GM12892 (cell line): ENCODE measurements around the gene CHST11.
A peak's percentile ranks its signal among the peaks of the same experiment; 100 is the strongest.

ENCODE experiments used
- DNase-seq: peaks from one replicate; pipeline ENCODE4 v3.0.0; 2011; ENCODE audit not compliant: insufficient read length
- FAIRE-seq: peaks from 2 replicates; lab custom pipeline; 2011; peaks lifted over from hg19 to GRCh38; lab: Jason Lieb, UNC
- POLR2A ChIP-seq: IDR thresholded peaks from 2 replicates; pipeline ENCODE4 v1.6.1; 2011; ENCODE audit warnings: low read depth, low read length, control low read depth
- POLR2AphosphoS5 ChIP-seq: IDR thresholded peaks from 2 replicates; pipeline ENCODE4 v1.6.1; 2011; ENCODE audit warnings: low read depth, low read length, control low read depth
- TAF1 ChIP-seq: IDR thresholded peaks from 2 replicates; pipeline ENCODE4 v1.6.1; 2011; ENCODE audit warnings: low read depth, mild to moderate bottlenecking, control low read depth, low read length, borderline replicate concordance

Gene CHST11

DNA sequence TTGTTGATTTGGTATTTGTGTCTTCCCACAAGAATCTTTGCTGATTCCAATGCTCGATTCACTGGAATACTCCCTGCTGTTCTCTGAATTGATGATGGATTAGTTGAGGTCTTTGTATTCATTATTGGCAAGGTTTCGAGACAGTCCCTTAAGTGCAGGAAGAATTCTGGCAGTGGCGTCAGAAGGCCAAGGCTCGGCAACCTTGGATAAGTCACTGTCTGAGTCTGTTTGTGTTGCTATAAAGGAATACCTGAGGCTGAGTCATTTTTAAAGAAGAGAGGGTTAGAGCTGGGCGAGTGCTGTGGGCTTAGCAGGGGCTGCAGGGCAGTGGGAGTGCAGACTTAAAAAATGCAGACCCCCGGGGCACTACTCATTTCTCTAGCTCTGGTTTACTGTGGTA lies 56.9 kb downstream of the CHST11 start:
- no peak for FAIRE-seq
- DNase-seq: no peak
- TF ChIP-seq POLR2A: no peak
- TF ChIP-seq TAF1: no peak
- no peak for TF ChIP-seq POLR2AphosphoS5

DNA sequence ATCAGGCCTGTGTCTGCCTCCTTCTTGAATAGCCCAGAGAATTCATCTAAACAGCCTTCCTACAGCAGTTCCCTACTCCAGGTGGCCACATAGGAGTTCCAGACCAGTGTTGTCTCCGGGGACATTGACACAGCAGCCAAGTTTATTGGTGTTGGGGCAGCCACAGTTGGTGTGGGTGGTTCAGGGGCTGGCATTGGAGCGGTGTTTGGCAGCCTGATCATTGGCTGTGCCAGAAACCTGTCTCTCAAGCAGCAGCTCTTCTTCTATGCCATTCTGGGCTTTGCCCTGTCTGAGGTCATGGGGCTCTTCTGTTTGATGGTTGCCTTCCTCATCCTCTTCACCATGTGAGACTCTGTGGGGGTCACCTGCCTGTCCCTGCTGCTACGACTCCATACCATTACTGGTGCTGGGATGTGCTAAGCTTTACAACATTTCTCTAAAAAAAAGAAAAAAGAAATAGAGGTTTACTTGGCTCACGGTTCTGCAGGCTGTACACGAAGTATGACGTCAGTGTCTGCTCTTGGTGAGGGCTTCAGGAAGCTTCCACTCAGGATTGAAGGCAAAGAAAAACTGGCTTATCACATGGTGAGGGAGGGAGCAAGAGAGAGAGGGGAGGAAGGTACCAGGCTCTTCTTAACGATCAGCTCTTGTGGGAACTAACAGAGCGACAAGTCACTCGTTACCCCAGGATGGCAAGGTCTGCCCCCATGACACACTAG lies 57.5 kb downstream of the CHST11 start:
- FAIRE-seq (no peak), DNase-seq (no peak)
- TF ChIP-seq POLR2AphosphoS5 (no peak), TAF1 (no peak), POLR2A (no peak)

DNA sequence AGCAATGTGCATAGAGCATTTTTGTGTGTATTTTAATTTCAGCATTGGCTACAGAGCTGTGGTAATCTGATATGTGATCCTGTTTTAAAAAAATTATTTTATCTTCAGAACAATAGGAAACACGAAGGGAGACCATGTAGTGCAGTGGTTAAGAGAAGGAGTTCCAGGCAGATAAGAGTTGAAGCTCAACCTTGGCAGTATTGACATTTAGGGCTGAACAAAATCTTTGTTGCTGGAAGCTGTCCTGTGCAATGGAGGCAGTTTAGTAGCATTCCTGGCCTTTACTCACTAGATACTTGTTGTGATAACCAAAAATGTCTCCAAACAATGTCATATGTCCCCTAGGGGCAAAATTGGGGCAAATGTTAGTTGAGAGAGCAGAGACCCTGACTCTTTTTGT lies 59.2 kb downstream of the CHST11 start:
- no peak for DNase-seq
- FAIRE-seq: no peak
- TF ChIP-seq POLR2A (no peak), TAF1 (no peak), POLR2AphosphoS5 (no peak)

DNA sequence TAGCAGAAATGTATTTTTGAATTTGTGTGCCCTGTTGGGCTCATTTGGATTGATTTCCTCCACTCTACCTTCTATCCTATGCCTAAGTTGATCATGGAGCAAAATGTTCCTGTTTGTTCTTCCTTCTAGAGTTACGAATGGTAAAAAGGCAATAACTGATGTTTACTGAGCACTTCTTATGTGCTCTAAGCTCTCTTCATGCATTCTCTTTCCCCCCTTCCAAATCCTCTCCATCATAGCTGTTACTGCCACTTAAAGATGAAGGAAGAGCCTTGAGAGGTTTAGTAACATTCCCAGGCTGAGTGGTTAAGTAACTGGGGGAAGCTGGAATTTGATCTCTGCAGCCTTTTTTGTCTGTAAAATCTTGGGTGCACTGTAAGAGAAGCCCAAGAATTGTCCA lies 60.1 kb downstream of the CHST11 start:
- DNase-seq (no peak), FAIRE-seq (no peak)

DNA sequence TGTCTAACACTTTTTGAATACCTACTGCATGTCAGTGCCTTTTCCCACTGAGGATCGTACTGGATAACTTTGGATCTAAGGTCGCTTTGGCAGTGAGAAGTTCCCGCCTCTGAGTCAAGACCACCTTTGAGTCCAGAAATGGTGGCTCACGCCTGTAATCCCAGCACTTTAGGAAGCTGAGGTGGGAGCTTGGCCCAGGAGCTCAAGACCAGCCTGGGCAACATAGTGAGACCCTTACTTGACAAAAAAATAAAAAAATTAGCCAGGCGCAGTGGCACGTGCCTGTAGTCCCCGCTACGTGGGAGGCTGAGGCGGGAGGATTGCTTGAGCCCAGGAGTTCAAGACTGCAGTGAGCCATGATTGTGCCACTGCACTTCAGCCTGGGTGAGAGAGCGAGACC lies 61.1 kb downstream of the CHST11 start:
- FAIRE-seq (no peak), DNase-seq (no peak)
- TF ChIP-seq POLR2AphosphoS5 (no peak), TAF1 (no peak), POLR2A (no peak)

More for the DNA sequence above, 60.1 kb downstream of the CHST11 start:
- TF ChIP-seq TAF1 (no peak), POLR2AphosphoS5 (no peak), POLR2A (no peak)

DNA sequence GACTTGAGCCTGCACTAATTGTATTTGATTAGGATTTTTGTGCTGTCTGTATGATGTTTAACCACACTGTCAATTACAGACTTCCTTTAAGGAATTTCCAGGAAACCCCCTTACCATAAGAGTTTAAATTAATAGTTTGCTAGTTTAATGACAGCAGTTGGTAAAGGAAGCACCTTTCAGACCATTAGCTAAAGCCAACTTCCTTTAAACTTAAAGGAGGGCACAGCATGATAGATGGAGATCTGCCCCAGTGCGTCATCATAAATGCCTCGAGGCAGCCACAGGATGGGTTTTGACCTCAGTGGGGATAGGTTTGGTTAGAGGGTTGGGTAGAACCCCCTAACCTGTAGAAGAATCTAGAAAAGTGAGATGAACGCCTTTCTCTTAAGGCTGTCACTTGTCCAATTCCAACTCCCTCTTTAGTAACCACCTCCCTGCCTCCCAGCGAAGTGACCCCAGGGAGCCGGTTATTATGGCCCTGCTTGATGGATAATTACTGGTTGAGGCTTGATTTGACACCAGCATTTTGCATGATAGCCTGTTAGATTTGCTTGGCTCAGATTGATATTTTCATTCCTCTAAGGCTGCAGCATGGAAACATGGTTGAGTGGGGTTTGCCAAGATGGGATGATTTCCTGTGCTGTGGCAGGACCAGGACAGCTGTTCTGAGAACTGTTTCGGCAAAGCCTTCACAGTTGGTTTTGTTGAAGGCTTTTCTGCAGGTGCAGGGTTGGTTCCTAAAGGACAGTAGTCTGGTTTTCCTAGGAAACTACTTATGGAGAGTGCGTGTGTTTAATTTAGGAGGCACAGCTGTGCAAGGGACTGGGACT lies 62.7 kb downstream of the CHST11 start:
- TF ChIP-seq POLR2AphosphoS5 (no peak), TAF1 (no peak), POLR2A (no peak)
- DNase-seq: no peak
- no peak for FAIRE-seq

DNA sequence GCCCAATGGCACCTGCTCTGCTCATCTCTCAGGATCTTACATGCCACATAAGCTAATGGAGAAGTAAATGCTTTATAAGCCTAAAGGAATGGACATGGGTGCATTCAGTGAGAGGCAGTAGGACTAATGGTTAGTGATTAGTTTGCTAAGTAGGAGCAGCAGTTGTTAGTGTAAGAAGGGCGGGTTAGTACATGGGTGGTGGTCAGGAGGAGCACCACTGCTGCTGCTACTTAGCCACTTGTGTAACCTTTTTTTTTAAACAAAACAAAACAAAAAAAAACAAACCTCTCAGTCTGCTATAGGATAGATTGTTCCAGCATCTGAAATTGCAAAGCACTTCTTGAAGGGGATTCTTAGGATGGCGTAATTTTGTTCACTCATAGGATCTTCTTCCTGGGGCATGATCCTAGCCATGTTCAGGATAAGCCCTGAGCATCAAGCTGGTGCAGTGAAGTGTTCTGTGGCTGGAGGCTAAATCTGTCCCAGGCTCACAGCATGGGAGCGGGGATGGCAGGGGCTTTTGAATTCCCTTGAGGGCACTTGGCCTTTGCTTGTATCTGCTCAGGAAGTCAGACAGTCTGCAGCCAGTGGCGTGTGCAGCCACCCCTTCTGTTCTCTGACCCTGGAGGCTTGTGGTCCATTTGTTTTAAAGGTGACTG lies 63.6 kb downstream of the CHST11 start:
- FAIRE-seq: peak; percentile 82
- DNase-seq: no peak
- TF ChIP-seq POLR2AphosphoS5 (no peak), POLR2A (no peak), TAF1 (no peak)

DNA sequence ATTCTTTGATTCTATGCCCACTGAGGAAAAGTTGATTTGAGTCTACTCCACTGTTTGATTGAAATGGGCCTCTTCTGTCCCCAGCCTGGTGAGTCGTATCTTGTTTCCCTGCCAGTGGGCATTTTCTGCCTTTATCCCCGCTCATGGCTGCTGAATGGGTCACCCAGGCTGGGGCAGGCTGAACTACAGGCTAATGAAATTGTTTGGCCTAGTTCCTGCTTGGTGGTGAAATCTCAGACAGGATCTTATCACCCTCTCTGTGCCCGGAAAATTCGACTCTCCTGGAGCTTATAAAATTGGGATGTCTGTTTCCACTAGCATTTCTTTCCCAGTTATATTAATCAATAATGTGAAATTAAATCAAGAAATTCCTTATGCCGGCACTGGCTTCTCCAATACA lies 65.0 kb downstream of the CHST11 start:
- FAIRE-seq: no peak
- no peak for TF ChIP-seq POLR2AphosphoS5
- TF ChIP-seq TAF1: no peak
- TF ChIP-seq POLR2A: no peak

DNA sequence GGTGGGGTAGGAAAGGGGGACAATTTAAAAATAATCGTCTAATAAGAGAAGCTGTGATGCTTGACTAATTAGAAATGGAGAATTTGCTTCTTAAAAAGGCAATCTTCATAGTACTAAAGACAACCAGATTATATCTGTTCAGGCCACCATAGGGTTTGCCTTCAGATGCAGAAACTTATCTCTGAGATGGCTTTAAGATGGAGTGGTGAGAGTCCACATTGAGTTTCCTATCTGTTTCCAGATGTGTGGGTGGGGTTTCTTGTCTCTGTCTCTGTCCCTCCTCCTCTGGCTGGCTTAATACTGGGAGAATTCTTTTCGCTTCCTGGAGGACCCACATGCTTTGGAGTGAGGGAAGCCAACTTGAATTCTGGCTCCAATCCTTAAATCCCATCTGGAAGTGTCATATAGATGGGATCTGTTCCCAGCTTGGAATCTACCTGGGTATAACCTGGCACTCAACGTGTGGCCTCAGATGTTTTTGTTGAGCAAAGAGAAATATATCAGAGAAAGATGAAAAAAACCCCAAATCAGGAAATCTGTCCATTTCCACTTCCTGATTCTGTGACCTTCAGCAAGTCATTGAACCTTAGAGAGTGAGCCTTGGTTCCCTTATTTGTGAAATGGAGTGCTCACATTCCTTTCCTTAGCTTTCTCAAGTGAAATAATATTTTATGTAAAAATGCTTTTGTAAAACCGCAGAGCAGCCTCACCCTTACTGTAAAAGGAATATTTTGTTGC lies 66.4 kb downstream of the CHST11 start:
- DNase-seq (no peak), FAIRE-seq (no peak)
- TF ChIP-seq TAF1 (no peak), POLR2A (no peak), POLR2AphosphoS5 (no peak)

More for the DNA sequence above, 65.0 kb downstream of the CHST11 start:
- no peak for DNase-seq

DNA sequence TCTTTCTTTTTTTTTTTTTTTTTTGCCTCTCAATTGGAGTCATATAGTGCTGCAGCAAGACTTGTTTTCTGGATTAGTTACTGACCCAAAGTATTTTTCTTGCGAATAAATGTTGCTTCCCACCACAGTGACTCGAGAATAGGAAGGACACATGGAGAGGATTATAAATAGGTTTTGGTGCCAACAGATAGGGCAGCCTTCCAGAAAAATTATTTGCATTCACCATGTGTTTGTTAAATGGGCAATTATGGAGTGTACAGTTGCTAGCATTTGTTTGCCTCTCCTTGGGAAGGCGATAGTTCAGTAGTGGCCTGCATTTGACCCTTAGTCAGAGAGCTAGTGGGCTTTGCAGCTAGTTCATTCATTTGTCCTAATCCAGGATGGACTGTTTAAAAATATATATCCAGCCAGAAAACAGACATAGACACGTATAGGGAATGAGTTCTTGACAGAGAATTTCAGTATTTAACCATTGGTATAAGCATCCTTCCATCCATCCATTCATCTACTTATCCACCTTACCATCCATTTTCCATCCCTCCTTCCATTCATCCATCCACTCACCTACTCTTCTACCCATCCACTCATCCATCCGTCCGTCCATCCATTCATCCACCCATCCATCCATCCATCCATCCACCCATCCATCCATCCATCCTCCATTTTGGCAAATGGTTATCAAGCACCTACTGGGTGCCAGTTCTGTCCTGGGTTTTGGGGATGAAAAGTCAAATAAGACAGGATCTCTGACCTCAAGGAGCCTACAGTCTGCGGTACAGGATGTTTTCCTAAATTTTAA lies 67.5 kb downstream of the CHST11 start:
- FAIRE-seq (no peak), DNase-seq (no peak)
- TF ChIP-seq TAF1: no peak
- TF ChIP-seq POLR2A: no peak
- TF ChIP-seq POLR2AphosphoS5: no peak

DNA sequence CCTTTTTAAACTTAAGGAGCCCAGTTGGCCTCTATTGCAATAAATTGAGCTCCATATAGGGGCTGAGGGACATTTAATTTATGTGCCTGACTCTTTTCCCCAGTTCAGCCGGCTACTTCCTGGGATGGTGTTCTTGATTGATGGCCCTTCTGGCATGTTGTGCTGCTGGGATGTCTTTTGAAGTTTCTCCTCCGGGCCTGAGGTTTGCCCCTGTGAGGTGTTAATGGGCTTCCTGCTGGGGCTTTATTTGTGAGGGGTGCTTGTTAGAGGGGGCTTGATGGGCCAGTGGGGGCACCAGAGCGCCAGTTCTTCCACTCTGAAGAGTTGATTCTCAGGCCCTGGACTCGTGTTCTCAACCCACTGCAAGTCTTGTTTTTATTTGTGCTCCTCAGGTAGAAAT lies 69.6 kb downstream of the CHST11 start:
- FAIRE-seq: no peak
- TF ChIP-seq POLR2AphosphoS5 (no peak), TAF1 (no peak), POLR2A (no peak)
- no peak for DNase-seq
